ENCODE results near the gene PTPRR.
"Not testable (repeated sequence)": the region's sequence is repeated elsewhere in the genome, so short reads cannot be mapped to it uniquely, and the experiment has no call there.

Gene PTPRR

DNA sequence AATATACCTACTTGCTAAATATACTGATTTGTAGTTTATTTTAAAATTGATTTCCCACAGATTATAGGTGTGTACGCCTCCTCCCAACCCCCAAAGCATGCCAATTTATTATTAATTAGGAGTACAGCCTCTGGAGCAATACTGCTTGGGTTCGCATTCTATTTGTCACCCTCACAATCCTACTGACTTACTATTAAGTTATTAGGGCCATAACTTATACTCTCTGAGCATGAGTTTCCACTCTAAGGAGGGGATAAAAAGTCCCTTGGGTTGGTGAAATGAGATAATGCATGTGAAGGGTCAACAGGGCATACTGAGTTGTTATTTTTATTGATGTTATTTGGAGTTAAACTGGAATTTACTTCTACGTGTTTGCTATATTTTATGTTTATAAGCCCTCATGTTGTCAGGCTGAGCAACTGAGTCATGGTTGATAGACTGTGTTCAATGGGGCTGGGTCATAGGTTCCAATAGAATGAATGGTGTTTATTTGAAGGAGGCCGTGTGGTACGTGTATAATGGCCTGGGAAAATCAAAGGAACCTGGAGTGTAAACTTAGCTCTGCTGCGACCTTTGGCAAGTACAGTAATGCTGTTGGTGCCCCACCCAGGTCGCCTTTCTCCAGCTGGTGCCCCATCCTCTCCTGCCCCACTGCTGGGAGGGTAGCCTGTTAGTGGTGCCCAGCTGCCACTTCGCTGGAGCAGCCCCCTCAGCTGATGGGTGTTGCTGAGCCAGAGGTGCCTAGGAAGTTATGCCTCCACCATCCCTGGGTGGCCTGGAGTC, 184.0 kb downstream of the PTPRR start:
- no peaks in the 10 kb centered on the region for H3K9me2 ChIP-seq (replicated peaks; ENCODE audit: control insufficient read depth, low read length)
- no peaks in the 10 kb centered on the region for H3K79me2 ChIP-seq (ENCODE audit: control insufficient read depth, low read length)
- no peak overlapping the region for H3K27ac ChIP-seq (ENCODE audit: low read depth, low read length)
- no peak overlapping the region for H3K4me2 ChIP-seq (ENCODE audit: low read length)
- no peak overlapping the region for H3K4me3 ChIP-seq (ENCODE audit: low read length)
- H3K9me3 ChIP-seq (ENCODE audit: control insufficient read depth, insufficient read depth, low read length): no peaks in the 10 kb centered on the region
- no peaks in the 10 kb centered on the region for H3K27me3 ChIP-seq (ENCODE audit: control insufficient read depth, low read length)
- no peaks in the 10 kb centered on the region for H3K36me3 ChIP-seq (ENCODE audit: control insufficient read depth, low read length)
- no peak for TF ChIP-seq EZH2phosphoT487 (IDR thresholded peaks at IDR 0.05; ENCODE audit: borderline replicate concordance, low read length)
- TF ChIP-seq, protein P1, sequence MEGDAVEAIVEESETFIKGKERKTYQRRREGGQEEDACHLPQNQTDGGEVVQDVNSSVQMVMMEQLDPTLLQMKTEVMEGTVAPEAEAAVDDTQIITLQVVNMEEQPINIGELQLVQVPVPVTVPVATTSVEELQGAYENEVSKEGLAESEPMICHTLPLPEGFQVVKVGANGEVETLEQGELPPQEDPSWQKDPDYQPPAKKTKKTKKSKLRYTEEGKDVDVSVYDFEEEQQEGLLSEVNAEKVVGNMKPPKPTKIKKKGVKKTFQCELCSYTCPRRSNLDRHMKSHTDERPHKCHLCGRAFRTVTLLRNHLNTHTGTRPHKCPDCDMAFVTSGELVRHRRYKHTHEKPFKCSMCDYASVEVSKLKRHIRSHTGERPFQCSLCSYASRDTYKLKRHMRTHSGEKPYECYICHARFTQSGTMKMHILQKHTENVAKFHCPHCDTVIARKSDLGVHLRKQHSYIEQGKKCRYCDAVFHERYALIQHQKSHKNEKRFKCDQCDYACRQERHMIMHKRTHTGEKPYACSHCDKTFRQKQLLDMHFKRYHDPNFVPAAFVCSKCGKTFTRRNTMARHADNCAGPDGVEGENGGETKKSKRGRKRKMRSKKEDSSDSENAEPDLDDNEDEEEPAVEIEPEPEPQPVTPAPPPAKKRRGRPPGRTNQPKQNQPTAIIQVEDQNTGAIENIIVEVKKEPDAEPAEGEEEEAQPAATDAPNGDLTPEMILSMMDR (IDR thresholded peaks at IDR 0.05; ENCODE audit: low read depth, low read length, poor library complexity, severe bottlenecking): no peak
- no peaks in the 10 kb centered on the region for H3K4me1 ChIP-seq (ENCODE audit: control insufficient read depth, low read length)
- H4K20me1 ChIP-seq (ENCODE audit: control insufficient read depth, insufficient read depth, low read depth, low read length): no peaks in the 10 kb centered on the region
- no peaks in the 10 kb centered on the region for H3F3A ChIP-seq (ENCODE audit: control insufficient read depth, insufficient read depth)

DNA sequence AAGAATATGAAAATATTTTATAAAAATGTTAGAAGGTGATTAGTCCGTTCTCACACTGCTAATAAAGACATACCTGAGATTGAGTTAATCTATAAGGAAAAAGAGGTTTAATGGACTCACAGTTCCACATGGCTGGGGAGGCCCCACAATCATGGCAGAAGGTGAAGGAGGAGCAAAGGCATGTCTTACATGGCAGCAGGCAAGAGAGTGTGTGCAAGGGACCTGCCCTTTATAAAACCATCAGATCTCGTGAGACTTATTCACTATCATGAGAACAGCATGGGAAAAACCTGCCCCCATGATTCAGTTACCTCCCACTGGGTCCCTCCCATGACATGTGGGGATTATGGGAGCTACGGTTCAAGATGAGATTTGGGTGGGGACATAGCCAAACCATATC, 185.3 kb downstream of the PTPRR start:
- H3K79me2 ChIP-seq (ENCODE audit: control insufficient read depth, low read length); H3K9me3 ChIP-seq (ENCODE audit: control insufficient read depth, insufficient read depth, low read length); H3K36me3 ChIP-seq (ENCODE audit: control insufficient read depth, low read length); H3K27me3 ChIP-seq (ENCODE audit: control insufficient read depth, low read length); H3K9me2 ChIP-seq (replicated peaks; ENCODE audit: control insufficient read depth, low read length); H3K4me3 ChIP-seq (ENCODE audit: low read length); H3K4me2 ChIP-seq (ENCODE audit: low read length); H3K4me1 ChIP-seq (ENCODE audit: control insufficient read depth, low read length); H4K20me1 ChIP-seq (ENCODE audit: control insufficient read depth, insufficient read depth, low read depth, low read length); H3K27ac ChIP-seq (ENCODE audit: low read depth, low read length); H3F3A ChIP-seq (ENCODE audit: control insufficient read depth, insufficient read depth): not testable (repeated sequence)

DNA sequence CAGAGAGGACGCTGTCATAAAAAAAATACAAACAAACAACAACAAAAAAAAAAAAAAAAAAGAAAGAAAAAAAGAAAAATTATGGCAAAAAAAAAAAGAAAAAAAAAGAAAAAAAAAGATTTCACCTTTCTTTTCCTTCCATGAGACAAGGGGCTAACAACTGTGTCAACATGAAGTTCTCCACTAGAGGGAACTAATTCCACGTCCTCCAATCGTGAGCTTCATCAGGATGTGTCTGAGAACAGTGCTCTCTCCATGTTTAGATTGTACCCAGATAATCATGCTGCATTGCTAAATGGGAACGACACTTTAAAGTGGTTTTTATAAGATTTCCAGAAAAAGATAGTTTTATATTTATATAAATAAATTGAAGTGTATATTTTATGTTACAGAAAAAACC, 187.2 kb downstream of the PTPRR start:
- TF ChIP-seq, protein P1 (IDR thresholded peaks at IDR 0.05; ENCODE audit: low read depth, low read length, poor library complexity, severe bottlenecking): peak; percentile 47
- TF ChIP-seq EZH2phosphoT487 (IDR thresholded peaks at IDR 0.05; ENCODE audit: borderline replicate concordance, low read length): no peak
- H4K20me1 ChIP-seq (ENCODE audit: control insufficient read depth, insufficient read depth, low read depth, low read length): no peaks in the 10 kb centered on the region
- H3K9me2 ChIP-seq (replicated peaks; ENCODE audit: control insufficient read depth, low read length): no peaks in the 10 kb centered on the region
- H3K27me3 ChIP-seq (ENCODE audit: control insufficient read depth, low read length): no peaks in the 10 kb centered on the region
- no peaks in the 10 kb centered on the region for H3K36me3 ChIP-seq (ENCODE audit: control insufficient read depth, low read length)
- no peaks in the 10 kb centered on the region for H3F3A ChIP-seq (ENCODE audit: control insufficient read depth, insufficient read depth)
- no peak overlapping the region for H3K4me3 ChIP-seq (ENCODE audit: low read length)
- H3K9me3 ChIP-seq (ENCODE audit: control insufficient read depth, insufficient read depth, low read length): no peaks in the 10 kb centered on the region
- H3K27ac ChIP-seq (ENCODE audit: low read depth, low read length): no peak overlapping the region
- H3K79me2 ChIP-seq (ENCODE audit: control insufficient read depth, low read length): no peaks in the 10 kb centered on the region
- no peak overlapping the region for H3K4me2 ChIP-seq (ENCODE audit: low read length)
- peaks cover 7% of the 10 kb centered on the region for H3K4me1 ChIP-seq (ENCODE audit: control insufficient read depth, low read length)

DNA sequence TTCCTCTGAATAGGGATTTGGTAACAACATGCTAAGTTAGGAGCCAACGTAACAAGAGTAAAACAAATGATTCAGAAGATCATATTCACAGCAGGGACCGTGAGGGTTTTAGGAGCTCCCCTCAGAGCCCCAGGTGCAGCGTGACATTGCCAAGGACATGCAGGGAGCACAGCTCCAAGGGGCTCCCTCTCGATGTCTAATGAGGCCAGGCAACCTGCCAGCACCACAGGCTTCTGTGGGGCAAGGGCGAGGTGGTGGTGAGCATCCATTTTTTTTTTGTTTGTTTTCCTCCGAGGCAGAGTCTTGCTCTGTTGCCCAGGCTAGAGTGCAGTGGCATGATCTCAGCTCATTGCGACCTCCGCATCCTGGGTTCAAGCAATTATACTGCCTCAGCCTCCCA, 188.3 kb downstream of the PTPRR start:
- Histone ChIP-seq H3K79me2 (ENCODE audit: control insufficient read depth, low read length) (no peaks in the 10 kb centered on the region), H4K20me1 (ENCODE audit: control insufficient read depth, insufficient read depth, low read depth, low read length) (no peaks in the 10 kb centered on the region), H3K9me2 (replicated peaks; ENCODE audit: control insufficient read depth, low read length) (no peaks in the 10 kb centered on the region), H3K9me3 (ENCODE audit: control insufficient read depth, insufficient read depth, low read length) (no peaks in the 10 kb centered on the region), H3K27me3 (ENCODE audit: control insufficient read depth, low read length) (no peaks in the 10 kb centered on the region), H3K4me2 (ENCODE audit: low read length) (no peak overlapping the region), H3K4me1 (ENCODE audit: control insufficient read depth, low read length) (peaks cover 7% of the 10 kb centered on the region), H3K27ac (ENCODE audit: low read depth, low read length) (no peak overlapping the region), H3K4me3 (ENCODE audit: low read length) (no peak overlapping the region), H3K36me3 (ENCODE audit: control insufficient read depth, low read length) (no peaks in the 10 kb centered on the region), H3F3A (ENCODE audit: control insufficient read depth, insufficient read depth) (no peaks in the 10 kb centered on the region)
- TF ChIP-seq, protein P1 (IDR thresholded peaks at IDR 0.05; ENCODE audit: low read depth, low read length, poor library complexity, severe bottlenecking): no peak
- no peak for TF ChIP-seq EZH2phosphoT487 (IDR thresholded peaks at IDR 0.05; ENCODE audit: borderline replicate concordance, low read length)

Data from DOHH2 (cell line).